PC-3 (cell line): ENCODE measurements around the gene C21orf91. TPM values are rescaled to one million over a fixed set of nuclear protein-coding genes. Genes with fewer than 3 reads are reported as not detected.

Experiments used
- ATAC-seq: fragments of 200-7000 bp; cut with Tn5 transposase; 2 replicates; pipeline ENCODE4 v1.9.1; 2020; ENCODE audit warnings: mild to moderate bottlenecking, moderate library complexity
- BruUV-seq: library from RNA; stranded (reverse); fragments of 400-500 nt; replicated peaks from 2 replicates; lab custom pipeline; 2021; lab: Mats Ljungman, UMichigan
- CTCF ChIA-PET: fragments of 300-600 bp; sonication (Branson Sonifier 250); formaldehyde crosslinking; loops from one replicate; lab custom pipeline; 2022; ENCODE audit warnings: antibody characterized with exemption; lab: Charles Lee
- POLR2A ChIA-PET: fragments of 300-600 bp; sonication (Branson Sonifier 250); formaldehyde crosslinking; loops from one replicate; lab custom pipeline; 2022; ENCODE audit warnings: antibody characterized with exemption; ENCODE audit not compliant: unreplicated experiment; lab: Charles Lee
- DNase-seq: peaks from one replicate; pipeline ENCODE4 v3.0.0-alpha.2; 2015
- H2AFZ ChIP-seq: fragments of 300-600 bp; sonication (generic); 2 replicates; pipeline ENCODE4 v1.6.0; 2016; ENCODE audit warnings: antibody characterized with exemption, low read length
- H3F3A ChIP-seq: fragments of 300-600 bp; sonication (generic); one replicate; pipeline ENCODE4 v1.6.0; 2017; ENCODE audit warnings: antibody characterized with exemption, low read length, control low read depth, mild to moderate bottlenecking; ENCODE audit not compliant: unreplicated experiment
- H3K27ac ChIP-seq: fragments of 300-600 bp; sonication (generic); 2 replicates; pipeline ENCODE4 v1.5.1; 2016; ENCODE audit warnings: mild to moderate bottlenecking, low read length
- H3K27me3 ChIP-seq: fragments of 300-600 bp; sonication (generic); 2 replicates; pipeline ENCODE4 v1.6.1; 2016; ENCODE audit warnings: low read length, mixed read lengths
- H3K36me3 ChIP-seq: fragments of 300-600 bp; sonication (generic); 2 replicates; pipeline ENCODE4 v1.6.1; 2016; ENCODE audit warnings: low read depth, mixed run types, low read length, mixed read lengths
- H3K4me1 ChIP-seq: fragments of 300-600 bp; sonication (generic); 2 replicates; pipeline ENCODE4 v1.5.1; 2016; ENCODE audit warnings: low read length; ENCODE audit not compliant: insufficient read depth
- H3K4me2 ChIP-seq: fragments of 300-600 bp; sonication (generic); 2 replicates; pipeline ENCODE4 v1.6.0; 2016; ENCODE audit warnings: low read length
- H3K4me3 ChIP-seq: fragments of 300-600 bp; sonication (generic); 2 replicates; pipeline ENCODE4 v1.5.1; 2016; ENCODE audit warnings: mild to moderate bottlenecking, low read length, mixed read lengths
- H3K79me2 ChIP-seq: fragments of 300-600 bp; sonication (generic); 2 replicates; pipeline ENCODE4 v1.6.1; 2017; ENCODE audit warnings: low read length, mixed read lengths
- H3K9ac ChIP-seq: fragments of 300-600 bp; sonication (generic); 2 replicates; pipeline ENCODE4 v1.6.0; 2016; ENCODE audit warnings: mild to moderate bottlenecking, low read length
- H3K9me2 ChIP-seq: fragments of 300-600 bp; sonication (generic); replicated peaks from 2 replicates; pipeline ENCODE4 v1.6.1; 2016; ENCODE audit warnings: mixed run types, low read length, mixed read lengths
- H3K9me3 ChIP-seq: fragments of 300-600 bp; sonication (generic); 2 replicates; pipeline ENCODE4 v1.6.1; 2016; ENCODE audit warnings: low read length, mixed read lengths
- H4K20me1 ChIP-seq: fragments of 300-600 bp; sonication (generic); 2 replicates; pipeline ENCODE4 v1.6.1; 2016; ENCODE audit warnings: low read length, mixed read lengths
- CTCF ChIP-seq: fragments of 300-600 bp; sonication (generic); conservative IDR thresholded peaks from 2 replicates; pipeline ENCODE4 v1.5.1; 2017; ENCODE audit warnings: antibody characterized with exemption, low read depth, mild to moderate bottlenecking, low read length
- EZH2 ChIP-seq: fragments of 300-600 bp; sonication (generic); IDR thresholded peaks from one replicate; pipeline ENCODE4 v1.6.1; 2017; ENCODE audit warnings: antibody characterized with exemption, mild to moderate bottlenecking, low read length; ENCODE audit not compliant: unreplicated experiment
- EZH2phosphoT487 ChIP-seq: fragments of 300-600 bp; sonication (generic); IDR thresholded peaks from 2 replicates; pipeline ENCODE4 v1.6.1; 2018; ENCODE audit warnings: mild to moderate bottlenecking, antibody characterized with exemption, low read length, borderline replicate concordance
- intact Hi-C: fragments of 100-400 bp; cut with micrococcal nuclease; formaldehyde crosslinking; loops from 2 replicates; pipeline ENCODE4 v1.9.0; 2023
- total RNA-seq: library from RNA; depleted of rRNA; stranded (reverse); fragments of >200 nt; gene quantifications from 2 replicates; pipeline ENCODE4 v1.2.3, GENCODE V29; 2014

The C21orf91 gene
- total RNA-seq, 1 experiment from 2014 or later, result 7.7 TPM

- DNase-seq (no peak), ATAC-seq (no peak)
- no peak overlapping the region for H3K27ac ChIP-seq
- H3F3A ChIP-seq, result no peaks in the 10 kb centered on the region
- H3K9ac ChIP-seq, result no peak overlapping the region
- ChIA-PET POLR2A (no interaction called here), CTCF (no interaction called here)
- TF ChIP-seq CTCF (no peak), EZH2phosphoT487 (no peak), EZH2 (no peak)
- no peaks in the 10 kb centered on the region for H3K79me2 ChIP-seq
- intact Hi-C loops, result no loop called here
- H3K4me2 ChIP-seq, result no peak overlapping the region
- peaks cover 16% of the 10 kb centered on the region for H3K36me3 ChIP-seq
- no peaks in the 10 kb centered on the region for H3K9me2 ChIP-seq
- H2AFZ ChIP-seq, result no peak overlapping the region
- H3K9me3 ChIP-seq, result no peaks in the 10 kb centered on the region
- H3K27me3 ChIP-seq, result no peaks in the 10 kb centered on the region
- no TSS peak for BruUV-seq
- peaks cover 6% of the 10 kb centered on the region for H3K4me1 ChIP-seq
- H3K4me3 ChIP-seq, result no peak overlapping the region
- H4K20me1 ChIP-seq, result no peaks in the 10 kb centered on the region
These were observed 35.5 kb downstream of the C21orf91 start for GRCh38 chr21:17783481-17784179.

DNA sequence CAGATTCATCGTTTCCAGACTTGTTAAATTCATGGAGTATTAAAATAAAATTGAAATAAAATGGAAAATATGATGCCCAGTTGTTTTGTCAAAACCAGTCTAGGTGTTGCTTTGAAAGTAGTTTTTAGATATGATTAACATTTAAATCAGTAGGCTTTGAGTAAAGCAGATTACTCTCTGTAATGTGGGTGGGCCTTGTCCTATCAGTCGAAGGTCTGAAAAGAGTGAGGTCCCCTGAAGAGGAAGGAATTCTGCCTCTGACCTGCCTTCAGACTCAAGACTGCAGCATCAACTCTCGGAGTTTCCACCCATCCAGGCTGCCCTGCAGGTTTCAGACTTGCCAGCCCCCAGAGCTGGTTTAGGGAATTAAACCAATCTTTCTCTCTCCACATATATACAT, 36.2 kb downstream of the C21orf91 start:
- Histone ChIP-seq H3K4me1 (peaks cover 6% of the 10 kb centered on the region), H3K4me2 (no peak overlapping the region), H3K9ac (no peak overlapping the region), H3K27me3 (no peaks in the 10 kb centered on the region), H3K4me3 (no peak overlapping the region), H3K27ac (no peak overlapping the region), H4K20me1 (no peaks in the 10 kb centered on the region), H3K79me2 (no peaks in the 10 kb centered on the region), H3F3A (no peaks in the 10 kb centered on the region), H3K36me3 (peaks cover 16% of the 10 kb centered on the region), H3K9me3 (no peaks in the 10 kb centered on the region), H3K9me2 (no peaks in the 10 kb centered on the region), H2AFZ (no peak overlapping the region)
- BruUV-seq, result no TSS peak
- intact Hi-C loops, result no loop called here
- ATAC-seq (no peak), DNase-seq (no peak)
- TF ChIP-seq EZH2phosphoT487 (no peak), CTCF (no peak), EZH2 (no peak)
- ChIA-PET CTCF (no interaction called here), POLR2A (no interaction called here)

GRCh38 chr21:17782051-17782450, 37.1 kb downstream of the C21orf91 start:
- intact Hi-C loops, result no loop called here
- H3K27me3 ChIP-seq, result no peaks in the 10 kb centered on the region

More at GRCh38 chr21:17782051-17782450, 37.1 kb downstream of the C21orf91 start:
- no peak for TF ChIP-seq CTCF
- TF ChIP-seq EZH2, result no peak
- no peak for TF ChIP-seq EZH2phosphoT487
- no peaks in the 10 kb centered on the region for H3K9me3 ChIP-seq
- BruUV-seq, result no TSS peak
- no peak overlapping the region for H3K4me3 ChIP-seq
- ATAC-seq, result no peak
- H2AFZ ChIP-seq, result no peak overlapping the region
- no peak for DNase-seq
- H3K27ac ChIP-seq, result no peak overlapping the region
- CTCF ChIA-PET, result no interaction called here
- H3K9me2 ChIP-seq, result no peaks in the 10 kb centered on the region
- H3F3A ChIP-seq, result no peaks in the 10 kb centered on the region
- H3K36me3 ChIP-seq, result peaks cover 13% of the 10 kb centered on the region
- H3K4me2 ChIP-seq, result no peak overlapping the region
- H3K9ac ChIP-seq, result no peak overlapping the region
- H3K79me2 ChIP-seq, result no peaks in the 10 kb centered on the region
- H4K20me1 ChIP-seq, result no peaks in the 10 kb centered on the region
- POLR2A ChIA-PET, result no interaction called here
- H3K4me1 ChIP-seq, result peaks cover 12% of the 10 kb centered on the region
